HepG2 (cell line): ENCODE measurements around the gene TMEM14B.

Source experiments
- CREB1 ChIP-seq, 2 experiments: fragments of 450-650 bp in 1 of 2; IDR thresholded peaks; 2 replicates each; pipeline ENCODE4 v1.6.1; 2016 to 2017; ENCODE audit warnings: control low read depth in 1 of 2, mild to moderate bottlenecking in 1 of 2, missing compliant biosample characterization in 1 of 2, missing genetic modification characterization in 1 of 2
- DDIT3 ChIP-seq: sonication (generic); formaldehyde crosslinking; IDR thresholded peaks from 2 replicates; pipeline ENCODE4 v1.4.0; 2020; ENCODE audit warnings: mild to moderate bottlenecking, missing genetic modification reagents
- EP300 ChIP-seq, 3 experiments: sonication (generic) in 1 of 3; formaldehyde crosslinking in 1 of 3; IDR thresholded peaks; 2 replicates each; pipeline versions ENCODE4 v1.5.1 to v1.6.1; 2011 to 2020; ENCODE audit warnings: low read depth in 2 of 3, low read length in 2 of 3, borderline replicate concordance in 1 of 3, improper control_type of control experiment in 1 of 3, mild to moderate bottlenecking in 1 of 3, missing genetic modification reagents in 1 of 3, moderate library complexity in 1 of 3
- JUNB ChIP-seq: sonication (generic); formaldehyde crosslinking; IDR thresholded peaks from 2 replicates; pipeline ENCODE4 v1.8.0; 2022; ENCODE audit warnings: missing genetic modification reagents, mild to moderate bottlenecking, borderline replicate concordance
- KAT7 ChIP-seq: IDR thresholded peaks from 2 replicates; pipeline ENCODE4 v1.6.1; 2018; ENCODE audit warnings: borderline replicate concordance, missing compliant biosample characterization
- PLRG1 ChIP-seq: fragments of 450-650 bp; conservative IDR thresholded peaks from 2 replicates; pipeline ENCODE4 v1.6.1; 2016
- ZNF3 ChIP-seq: IDR thresholded peaks from 2 replicates; pipeline ENCODE4 v1.7.0; 2017; ENCODE audit warnings: inconsistent platforms
- ZNF530 ChIP-seq: sonication (generic); formaldehyde crosslinking; IDR thresholded peaks from 2 replicates; pipeline ENCODE4 v1.5.0; 2020; ENCODE audit warnings: low read depth, mild to moderate bottlenecking, missing genetic modification reagents
- ZNF562 ChIP-seq: sonication (generic); formaldehyde crosslinking; IDR thresholded peaks from 2 replicates; pipeline ENCODE4 v1.8.0; 2022; ENCODE audit warnings: missing genetic modification reagents, borderline replicate concordance
- ZNF574 ChIP-seq: sonication (generic); formaldehyde crosslinking; IDR thresholded peaks from 2 replicates; pipeline ENCODE4 v1.4.0; 2020; ENCODE audit warnings: missing genetic modification reagents
- TF ChIP-seq, protein P1 (sequence below): sonication (generic); formaldehyde crosslinking; IDR thresholded peaks from 2 replicates; pipeline ENCODE4 v1.4.0; 2020; ENCODE audit warnings: missing genetic modification reagents, borderline replicate concordance
- TF ChIP-seq, protein P2 (sequence below): sonication (generic); formaldehyde crosslinking; IDR thresholded peaks from 2 replicates; pipeline ENCODE4 v1.9.0; 2022; ENCODE audit warnings: low read depth, missing genetic modification reagents

GRCh38 chr6:10792101-10792500 is 44.5 kb downstream of the TMEM14B start:
- no peak for TF ChIP-seq JUNB (CRISPR knock-in tag)
- TF ChIP-seq KAT7 (CRISPR knock-in tag): no peak
- no peak for TF ChIP-seq ZNF562
- no peak for TF ChIP-seq ZNF530 (CRISPR knock-in tag)
- TF ChIP-seq, protein P1, sequence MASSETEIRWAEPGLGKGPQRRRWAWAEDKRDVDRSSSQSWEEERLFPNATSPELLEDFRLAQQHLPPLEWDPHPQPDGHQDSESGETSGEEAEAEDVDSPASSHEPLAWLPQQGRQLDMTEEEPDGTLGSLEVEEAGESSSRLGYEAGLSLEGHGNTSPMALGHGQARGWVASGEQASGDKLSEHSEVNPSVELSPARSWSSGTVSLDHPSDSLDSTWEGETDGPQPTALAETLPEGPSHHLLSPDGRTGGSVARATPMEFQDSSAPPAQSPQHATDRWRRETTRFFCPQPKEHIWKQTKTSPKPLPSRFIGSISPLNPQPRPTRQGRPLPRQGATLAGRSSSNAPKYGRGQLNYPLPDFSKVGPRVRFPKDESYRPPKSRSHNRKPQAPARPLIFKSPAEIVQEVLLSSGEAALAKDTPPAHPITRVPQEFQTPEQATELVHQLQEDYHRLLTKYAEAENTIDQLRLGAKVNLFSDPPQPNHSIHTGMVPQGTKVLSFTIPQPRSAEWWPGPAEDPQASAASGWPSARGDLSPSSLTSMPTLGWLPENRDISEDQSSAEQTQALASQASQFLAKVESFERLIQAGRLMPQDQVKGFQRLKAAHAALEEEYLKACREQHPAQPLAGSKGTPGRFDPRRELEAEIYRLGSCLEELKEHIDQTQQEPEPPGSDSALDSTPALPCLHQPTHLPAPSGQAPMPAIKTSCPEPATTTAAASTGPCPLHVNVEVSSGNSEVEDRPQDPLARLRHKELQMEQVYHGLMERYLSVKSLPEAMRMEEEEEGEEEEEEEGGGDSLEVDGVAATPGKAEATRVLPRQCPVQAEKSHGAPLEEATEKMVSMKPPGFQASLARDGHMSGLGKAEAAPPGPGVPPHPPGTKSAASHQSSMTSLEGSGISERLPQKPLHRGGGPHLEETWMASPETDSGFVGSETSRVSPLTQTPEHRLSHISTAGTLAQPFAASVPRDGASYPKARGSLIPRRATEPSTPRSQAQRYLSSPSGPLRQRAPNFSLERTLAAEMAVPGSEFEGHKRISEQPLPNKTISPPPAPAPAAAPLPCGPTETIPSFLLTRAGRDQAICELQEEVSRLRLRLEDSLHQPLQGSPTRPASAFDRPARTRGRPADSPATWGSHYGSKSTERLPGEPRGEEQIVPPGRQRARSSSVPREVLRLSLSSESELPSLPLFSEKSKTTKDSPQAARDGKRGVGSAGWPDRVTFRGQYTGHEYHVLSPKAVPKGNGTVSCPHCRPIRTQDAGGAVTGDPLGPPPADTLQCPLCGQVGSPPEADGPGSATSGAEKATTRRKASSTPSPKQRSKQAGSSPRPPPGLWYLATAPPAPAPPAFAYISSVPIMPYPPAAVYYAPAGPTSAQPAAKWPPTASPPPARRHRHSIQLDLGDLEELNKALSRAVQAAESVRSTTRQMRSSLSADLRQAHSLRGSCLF: no peak
- TF ChIP-seq ZNF574 (CRISPR knock-in tag): no peak
- TF ChIP-seq DDIT3 (CRISPR knock-in tag): no peak
- TF ChIP-seq, protein P2, sequence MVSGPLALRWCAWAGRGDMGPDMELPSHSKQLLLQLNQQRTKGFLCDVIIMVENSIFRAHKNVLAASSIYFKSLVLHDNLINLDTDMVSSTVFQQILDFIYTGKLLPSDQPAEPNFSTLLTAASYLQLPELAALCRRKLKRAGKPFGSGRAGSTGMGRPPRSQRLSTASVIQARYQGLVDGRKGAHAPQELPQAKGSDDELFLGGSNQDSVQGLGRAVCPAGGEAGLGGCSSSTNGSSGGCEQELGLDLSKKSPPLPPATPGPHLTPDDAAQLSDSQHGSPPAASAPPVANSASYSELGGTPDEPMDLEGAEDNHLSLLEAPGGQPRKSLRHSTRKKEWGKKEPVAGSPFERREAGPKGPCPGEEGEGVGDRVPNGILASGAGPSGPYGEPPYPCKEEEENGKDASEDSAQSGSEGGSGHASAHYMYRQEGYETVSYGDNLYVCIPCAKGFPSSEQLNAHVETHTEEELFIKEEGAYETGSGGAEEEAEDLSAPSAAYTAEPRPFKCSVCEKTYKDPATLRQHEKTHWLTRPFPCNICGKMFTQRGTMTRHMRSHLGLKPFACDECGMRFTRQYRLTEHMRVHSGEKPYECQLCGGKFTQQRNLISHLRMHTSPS (CRISPR knock-in tag): no peak
- no peak for TF ChIP-seq PLRG1
- no peak for TF ChIP-seq CREB1 (IDR thresholded peaks at IDR 0.05)
- TF ChIP-seq CREB1 (CRISPR knock-in tag; IDR thresholded peaks at IDR 0.05): no peak
- TF ChIP-seq ZNF3 (CRISPR knock-in tag): no peak
- no peak for TF ChIP-seq EP300 (IDR thresholded peaks at IDR 0.05; ENCODE audit: low read depth in 2 of 2, low read length in 2 of 2)
- TF ChIP-seq EP300 (CRISPR knock-in tag; IDR thresholded peaks at IDR 0.05; ENCODE audit: borderline replicate concordance): no peak
